HG03439 (cell line): Measurements from ENCODE around the gene TTLL10.
A peak's percentile ranks its signal among the peaks of the same experiment; 100 is the strongest.
"Not testable (repeated sequence)": the region's sequence is repeated elsewhere in the genome, so short reads cannot be mapped to it uniquely, and the experiment has no call there.

Experiments used
- ATAC-seq: cut with Tn5 transposase; IDR thresholded peaks from one replicate; pipeline ENCODE4 v1.9.1; 2021; ENCODE audit warnings: mild to moderate bottlenecking, moderate library complexity; ENCODE audit not compliant: unreplicated experiment

Gene TTLL10

DNA sequence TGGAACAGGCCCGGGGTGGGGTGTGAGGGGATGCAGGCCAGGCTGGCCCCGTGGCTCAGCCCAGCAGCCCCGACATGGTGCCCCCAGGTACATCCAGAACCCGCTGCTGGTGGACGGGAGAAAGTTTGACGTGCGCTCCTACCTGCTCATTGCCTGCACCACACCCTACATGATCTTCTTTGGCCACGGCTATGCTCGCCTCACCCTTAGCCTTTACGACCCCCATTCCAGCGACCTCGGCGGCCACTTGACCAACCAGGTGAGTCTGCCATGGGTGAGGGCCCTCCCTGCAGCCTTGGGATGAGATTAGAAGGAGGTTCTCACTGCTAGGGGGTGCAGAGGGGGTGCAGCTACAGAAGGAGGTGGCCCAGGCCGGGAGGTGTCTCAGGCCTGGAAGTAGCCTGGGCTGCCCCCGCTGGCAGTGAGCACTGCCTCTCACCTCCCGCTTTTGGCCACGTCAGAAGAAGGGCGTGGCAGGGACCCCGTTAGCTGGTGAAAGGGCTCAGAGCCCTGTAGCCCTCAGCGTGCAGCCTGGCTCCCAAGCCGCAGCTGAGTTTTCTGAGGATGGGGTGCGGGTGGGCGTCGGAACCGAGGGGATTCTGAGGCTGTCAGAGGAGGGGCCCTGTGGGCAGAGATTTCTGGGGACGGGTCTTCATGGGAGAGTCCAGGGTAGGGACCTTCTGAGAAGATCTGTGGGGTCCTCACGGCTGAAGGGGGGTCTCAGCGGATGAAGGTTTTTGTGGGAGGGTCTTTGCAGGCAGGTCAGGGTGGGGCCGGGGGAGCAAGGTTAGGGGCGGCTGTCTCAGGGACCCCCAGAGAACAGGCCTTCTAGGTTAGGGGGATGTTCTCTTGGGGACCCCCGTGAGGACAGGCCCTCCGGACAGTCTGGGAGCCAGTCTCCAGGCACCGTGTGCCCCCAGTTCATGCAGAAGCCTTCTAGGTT lies 10.4 kb downstream of the TTLL10 start:
- no peak for ATAC-seq

DNA sequence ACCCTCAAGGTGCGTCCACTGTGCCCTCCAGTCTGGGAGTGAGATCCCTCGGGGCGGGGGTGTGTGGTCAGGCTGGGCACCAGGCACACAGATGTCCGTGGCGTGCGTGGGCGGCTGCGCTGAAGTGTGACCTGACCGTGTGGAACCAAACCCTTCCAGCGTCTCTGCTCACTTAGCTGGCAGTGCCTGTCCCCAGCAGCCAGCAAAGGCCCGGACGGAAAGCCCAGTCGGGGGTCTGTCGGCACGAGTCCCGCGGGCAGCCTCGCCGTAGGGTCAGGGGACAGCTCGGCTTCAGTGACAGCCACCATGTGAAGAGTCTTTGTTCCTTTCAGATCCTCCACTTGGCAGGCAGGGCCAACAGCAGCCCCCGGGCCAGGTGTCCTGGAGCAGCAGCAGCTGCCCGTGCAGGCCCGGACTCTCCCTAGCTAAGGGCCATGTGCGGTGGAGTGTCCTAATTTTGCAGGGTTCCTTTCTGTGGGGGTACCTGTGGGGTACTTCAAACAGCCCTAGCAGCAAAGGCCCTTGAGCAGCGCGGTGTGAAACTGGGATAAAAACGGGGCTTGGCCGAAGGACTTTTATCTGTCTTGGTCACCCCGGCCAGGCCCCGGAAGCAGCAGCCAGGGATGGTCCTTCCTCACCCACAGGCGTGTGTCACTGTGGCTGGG lies 11.6 kb downstream of the TTLL10 start:
- no peak for ATAC-seq

DNA sequence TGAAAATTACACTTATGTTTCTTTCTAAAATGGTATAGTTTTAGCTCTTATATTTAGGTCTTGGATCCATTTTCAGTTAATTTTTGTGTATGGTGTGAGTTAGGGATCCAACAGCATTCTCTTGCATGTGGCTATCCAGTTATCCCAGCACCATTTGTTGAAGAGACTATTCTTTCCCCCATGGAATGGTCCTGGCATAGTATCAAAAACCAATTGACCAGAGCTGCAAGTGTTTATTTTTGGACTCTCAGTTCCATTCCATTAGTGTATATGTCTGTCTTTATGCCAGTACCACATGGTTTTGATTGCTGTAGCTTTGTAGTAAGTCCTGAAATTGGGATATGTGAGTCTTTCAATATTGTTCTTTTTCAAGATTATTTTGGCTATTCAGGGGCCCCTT lies 14.3 kb downstream of the TTLL10 start:
- no peak for ATAC-seq

DNA sequence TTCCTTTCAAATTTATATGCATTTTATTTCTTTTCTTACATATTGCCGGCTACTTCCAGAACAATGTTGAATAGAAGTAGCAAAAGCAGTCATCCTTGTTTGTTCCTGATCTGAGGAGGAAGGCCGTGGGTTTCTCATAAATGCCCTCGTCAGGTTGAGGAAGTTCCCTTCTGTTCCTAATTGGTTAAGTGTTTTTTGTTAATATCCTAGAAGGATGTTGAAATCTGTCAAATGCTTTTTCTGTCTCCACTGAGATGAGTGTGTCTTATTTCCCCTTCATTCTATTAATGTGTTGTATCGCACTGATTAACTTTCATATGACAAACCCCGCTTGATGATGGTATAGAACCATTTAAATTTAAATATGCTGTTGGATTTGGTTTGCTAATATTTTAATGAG lies 15.4 kb downstream of the TTLL10 start:
- ATAC-seq = no peak

DNA sequence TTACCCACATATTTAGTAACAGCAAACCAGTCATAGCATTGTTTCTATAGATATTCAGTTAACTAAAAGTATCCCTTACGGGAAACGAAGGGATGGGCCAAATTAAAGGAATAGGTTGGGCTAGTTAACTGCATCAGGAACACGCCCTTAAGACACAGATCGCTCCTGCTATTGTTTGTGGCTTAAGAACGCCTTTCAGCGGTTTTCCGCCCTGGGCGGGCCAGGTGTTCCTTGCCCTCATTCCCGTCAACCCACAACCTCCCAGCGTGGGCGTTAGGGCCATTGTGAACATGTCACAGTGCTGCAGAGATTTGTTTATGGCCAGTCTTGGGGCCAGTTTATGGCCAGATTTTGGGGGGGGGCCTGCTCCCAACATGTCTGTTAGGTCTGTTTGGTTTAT lies 18.1 kb downstream of the TTLL10 start:
- ATAC-seq = no peak

DNA sequence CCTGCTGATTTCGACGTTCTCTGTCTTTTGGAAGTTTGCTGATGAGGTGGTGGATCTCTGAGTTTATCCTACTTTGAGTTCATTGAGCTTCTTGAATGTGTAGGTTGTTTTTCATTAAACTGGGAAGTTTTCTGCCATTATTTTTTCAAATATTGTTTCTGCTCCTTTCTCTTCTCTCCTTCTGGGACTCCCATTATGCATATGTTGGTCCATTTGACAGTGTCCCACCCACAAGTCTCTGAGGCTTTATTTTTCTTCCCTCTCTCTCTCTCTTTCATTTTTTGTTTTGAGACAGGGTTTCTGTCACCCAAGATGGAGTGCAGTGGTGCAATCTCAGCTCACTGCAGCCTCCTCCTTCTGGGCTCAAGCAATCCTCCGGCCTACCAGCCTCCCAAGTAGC lies 21.0 kb downstream of the TTLL10 start:
- no peak for ATAC-seq

DNA sequence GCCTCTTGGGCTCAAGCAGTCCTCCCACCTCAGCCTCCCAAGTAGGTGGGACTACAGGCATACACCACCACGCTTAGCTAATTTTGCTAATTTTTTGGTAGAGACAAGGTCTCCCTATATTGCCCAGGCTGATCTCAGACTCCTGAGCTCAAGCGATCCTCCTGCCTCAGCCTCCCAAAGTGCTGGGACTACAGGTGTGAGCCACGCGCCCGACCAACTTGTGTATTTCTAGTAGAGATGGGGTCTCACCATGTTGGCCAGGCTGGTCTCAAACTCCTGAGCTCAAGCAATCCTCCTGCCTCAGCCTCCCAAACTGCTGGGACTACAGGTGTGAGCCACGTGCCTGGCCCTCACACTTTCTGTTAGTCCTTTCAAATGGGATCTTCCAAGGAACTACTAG lies 22.0 kb downstream of the TTLL10 start:
- ATAC-seq = not testable (repeated sequence)

DNA sequence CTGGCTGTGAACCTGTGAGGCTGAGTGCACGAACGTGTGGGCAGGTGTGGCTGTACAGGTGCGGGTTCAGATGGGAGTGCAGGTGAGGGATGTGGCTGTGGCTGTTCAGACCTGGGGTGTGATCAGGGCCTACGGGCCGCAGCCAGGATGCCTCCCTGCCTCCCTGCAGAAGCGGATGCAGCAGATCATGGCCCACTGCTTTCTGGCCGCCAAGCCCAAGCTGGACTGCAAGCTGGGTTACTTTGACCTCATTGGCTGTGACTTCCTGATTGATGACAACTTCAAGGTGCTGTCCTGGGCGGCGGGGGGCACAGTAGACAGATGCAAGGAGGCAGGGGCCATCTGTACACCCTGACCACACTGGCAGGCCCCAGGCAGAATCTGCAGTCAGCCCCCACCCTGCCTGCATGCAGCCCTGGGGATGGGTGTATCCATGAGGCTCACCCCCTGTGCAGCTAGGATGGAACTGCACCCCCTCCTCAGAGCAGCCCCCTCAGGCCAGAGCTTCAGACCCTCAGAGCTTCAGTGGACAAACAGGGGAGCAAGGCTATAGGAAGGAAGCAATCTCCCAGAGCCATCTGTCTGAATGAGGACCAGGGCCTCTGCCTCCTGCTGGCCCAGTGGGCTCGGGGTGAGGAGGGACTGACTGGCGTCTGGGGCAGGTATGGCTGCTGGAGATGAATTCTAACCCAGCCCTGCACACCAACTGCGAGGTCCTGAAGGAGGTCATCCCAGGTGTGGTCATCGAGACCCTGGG lies 22.9 kb downstream of the TTLL10 start:
- ATAC-seq = no peak

DNA sequence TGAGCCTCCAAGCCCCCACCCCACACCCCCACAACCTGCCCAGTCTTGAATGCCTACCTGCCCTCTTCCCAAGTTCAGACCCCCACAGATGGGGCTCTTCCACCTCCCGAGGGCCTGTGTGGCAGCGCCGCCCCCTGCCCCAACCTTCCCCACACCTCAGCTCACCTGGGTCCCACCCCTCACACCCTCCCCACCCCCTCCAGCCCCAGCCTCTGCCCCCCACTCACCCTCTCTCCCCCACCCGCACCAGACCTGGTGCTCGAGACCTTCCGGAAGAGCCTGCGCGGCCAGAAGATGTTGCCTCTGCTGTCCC lies 23.5 kb downstream of the TTLL10 start:
- ATAC-seq = no peak

DNA sequence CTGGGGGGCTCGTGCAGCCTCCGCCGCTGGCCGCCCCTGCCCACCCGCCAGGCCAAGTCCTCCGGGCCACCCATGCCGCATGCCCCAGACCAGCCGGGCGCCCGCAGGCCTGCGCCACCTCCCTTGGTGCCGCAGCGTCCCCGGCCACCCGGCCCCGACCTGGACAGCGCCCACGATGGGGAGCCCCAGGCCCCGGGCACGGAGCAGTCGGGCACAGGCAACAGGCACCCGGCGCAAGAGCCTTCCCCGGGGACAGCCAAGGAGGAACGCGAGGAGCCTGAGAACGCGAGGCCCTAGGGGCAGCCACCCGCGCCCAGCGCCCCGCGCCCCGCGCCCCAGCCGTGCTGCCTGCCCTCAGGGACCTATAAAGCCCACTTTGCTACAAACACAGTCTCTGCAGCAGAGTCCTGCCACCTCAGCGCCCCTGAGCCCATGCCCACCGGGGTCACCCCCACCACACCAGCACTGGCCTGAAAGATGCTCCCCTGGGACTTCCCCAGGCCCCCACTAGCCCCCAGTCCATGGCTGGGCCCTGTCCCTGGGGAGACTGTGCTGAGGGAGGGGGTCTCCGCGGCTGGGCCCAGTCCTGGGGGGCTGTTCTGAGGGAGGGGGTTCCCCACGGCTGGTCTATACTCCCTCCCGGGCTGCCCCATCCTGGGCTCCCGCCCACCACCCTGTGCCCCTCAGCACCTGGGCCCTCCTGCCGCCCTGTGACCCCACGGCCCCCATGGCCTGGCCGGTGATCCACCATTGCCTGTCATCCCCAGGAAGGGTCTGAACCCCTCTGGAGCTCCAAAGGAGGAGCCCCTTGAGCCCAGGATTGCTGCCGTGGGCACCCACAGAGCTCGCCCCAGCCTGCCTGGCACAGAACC lies 24.1 kb downstream of the TTLL10 start:
- ATAC-seq = no peak

DNA sequence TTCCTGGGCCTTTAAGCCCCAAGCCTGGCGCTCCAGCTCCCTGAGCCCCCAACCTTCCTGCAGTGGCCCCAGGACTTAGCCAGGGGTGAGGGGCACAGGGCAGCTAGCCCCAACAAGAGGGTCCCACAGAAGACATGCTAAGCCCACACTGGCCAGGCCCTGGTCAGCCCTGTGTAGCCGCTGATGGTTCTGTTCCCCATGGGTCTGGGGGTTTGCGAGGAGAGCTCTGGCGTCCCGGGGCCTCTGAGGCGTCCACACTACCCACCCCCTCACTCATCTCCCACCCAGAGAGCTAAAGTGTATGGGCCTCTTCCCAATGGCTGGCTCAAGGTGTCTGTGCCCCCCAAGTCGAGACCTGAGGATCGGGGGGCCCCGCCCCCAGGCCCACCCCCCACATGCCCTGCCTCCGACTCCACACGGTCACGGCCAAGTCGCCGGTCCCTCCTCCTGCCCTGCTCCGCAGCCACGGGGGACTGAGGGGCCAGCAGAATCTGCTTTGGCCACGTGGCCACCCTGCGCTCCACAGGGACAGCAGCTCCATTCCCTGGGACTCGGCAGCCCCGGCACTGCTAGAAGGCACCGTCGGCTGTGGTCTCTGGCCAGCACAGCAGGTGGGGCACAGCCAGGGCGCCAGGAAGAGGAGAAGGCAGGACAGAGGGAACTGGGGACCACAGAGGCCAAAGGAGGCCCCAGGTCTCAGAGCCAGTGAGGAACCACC lies 24.9 kb downstream of the TTLL10 start:
- no peak for ATAC-seq

DNA sequence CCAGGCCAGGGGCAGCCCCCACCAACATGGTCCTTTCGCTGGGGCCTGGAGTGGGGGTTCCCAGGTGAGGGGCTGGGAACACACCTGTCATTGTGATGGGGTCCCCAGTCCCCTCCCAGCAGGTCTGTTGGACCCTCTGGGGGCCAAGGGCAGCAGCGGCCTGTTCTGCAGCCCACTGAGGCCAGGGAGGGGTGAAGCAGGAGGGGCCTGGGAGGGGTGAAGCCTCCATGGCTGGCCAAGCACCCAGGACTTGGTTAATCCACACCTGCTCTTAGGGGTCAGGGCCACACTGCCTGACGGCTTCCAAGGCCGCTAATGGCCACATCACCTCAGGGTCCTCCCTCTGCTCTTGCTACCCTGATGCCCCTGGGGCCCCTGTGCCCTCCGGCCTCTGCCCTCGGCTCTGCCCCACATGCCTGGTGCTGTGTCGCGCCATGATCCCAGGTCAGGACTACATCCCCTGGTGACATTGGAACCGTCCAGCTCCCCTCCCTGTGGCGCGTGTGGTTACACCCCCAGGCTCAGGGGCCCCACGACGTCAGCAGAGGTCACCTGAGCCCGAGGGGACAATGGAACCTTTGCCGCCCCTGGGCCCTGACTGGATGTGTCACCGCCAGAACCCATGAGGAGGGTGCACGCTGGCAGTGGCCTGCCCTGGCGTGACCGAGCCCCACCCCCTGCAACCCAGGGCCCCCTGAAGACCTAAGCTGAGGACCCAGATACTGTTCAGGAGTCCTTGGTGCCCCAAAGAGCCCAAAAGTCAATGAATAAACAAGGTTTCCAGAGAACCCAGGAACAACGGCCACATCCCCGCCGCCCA lies 25.7 kb downstream of the TTLL10 start:
- ATAC-seq = no peak

DNA sequence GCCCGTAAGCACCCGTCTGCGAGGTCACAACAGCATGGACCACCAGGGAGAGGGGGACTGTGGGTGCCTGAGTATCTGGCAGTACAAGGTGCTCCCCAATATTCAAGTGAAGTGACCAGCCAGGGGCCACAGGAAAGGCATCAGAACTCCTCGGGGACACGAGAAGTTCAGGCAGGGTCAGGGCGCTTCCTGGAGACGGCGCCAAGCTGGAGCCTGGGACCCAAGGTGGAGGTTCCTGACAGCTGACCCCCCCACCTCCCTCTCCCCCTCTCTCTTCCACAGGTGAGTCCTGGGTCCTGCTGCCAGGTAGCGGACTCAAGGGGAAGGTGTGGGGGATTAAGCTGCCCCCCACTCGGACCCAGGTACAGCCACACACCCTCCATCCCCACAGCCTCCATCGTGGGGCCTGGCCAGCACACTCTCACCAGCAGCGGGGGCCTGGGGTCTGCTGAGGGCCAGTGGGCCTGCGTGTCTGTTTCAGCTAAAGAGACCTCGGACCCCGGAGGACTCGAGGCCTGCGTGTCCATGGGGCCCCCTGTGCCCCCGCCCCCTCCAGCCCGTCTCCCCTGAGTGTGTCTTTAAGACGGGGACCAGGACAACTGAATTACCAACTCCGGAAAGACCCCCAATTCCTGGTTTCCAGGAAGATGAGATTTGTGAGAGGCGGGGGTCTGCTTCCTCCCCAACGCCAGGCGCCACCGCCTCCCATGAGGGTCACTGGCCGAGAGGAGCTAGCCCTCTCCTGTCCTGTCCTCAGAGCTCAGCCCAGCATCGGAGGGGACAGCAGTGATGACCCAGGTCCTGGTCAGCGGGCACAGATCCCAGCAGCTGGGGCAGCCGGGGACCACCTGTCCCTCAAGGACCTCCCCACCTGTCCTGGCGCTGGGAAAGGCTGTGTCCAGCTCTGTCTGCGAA lies 26.5 kb downstream of the TTLL10 start:
- ATAC-seq = no peak

DNA sequence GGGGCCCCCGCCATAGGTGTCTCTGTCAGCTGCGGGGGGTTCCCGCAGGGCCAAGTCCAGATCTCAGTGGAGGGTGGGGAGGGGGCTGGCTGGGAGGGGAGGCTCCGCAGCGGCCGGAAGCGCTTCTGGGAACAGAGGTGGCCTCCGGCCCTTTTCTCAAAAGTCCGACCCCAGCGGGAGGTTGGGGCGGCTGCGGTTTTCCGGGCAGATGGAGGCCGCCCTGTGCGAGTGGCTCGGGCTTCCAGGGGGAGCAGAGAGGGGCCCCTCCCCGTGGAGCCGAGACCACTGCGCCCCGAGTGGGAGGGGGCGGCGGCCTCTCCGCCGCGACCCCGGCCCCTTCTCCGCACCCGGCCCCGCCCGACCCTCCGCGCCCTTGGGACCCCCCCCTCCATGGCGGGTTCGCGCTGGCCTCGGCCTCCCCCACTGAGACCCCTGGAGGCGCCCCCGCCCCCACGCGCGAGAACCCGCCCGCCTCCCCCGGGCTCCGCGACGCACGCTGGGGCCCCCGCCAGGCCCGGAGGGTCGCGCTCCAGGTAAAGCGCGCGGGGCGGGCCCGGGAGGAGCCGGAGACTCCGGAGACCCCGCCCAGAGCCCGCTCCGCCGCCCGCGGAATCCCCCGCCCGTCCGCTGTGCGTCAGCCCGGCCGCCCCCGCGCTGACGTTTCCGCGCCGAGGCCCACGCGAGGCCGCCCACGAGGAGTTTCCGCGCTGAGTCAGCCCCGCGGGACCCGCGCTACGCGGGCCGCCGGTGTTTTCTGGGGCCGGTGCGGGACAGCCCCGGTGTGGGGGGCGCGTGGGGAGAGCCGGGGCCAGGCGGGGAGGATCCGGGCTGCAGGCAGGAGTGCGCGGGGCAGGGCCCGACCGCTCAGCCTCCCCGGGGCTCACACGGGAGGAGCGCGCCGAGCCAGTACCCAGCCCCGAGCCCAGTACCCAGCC lies 27.5 kb downstream of the TTLL10 start:
- ATAC-seq = peak; percentile 45

DNA sequence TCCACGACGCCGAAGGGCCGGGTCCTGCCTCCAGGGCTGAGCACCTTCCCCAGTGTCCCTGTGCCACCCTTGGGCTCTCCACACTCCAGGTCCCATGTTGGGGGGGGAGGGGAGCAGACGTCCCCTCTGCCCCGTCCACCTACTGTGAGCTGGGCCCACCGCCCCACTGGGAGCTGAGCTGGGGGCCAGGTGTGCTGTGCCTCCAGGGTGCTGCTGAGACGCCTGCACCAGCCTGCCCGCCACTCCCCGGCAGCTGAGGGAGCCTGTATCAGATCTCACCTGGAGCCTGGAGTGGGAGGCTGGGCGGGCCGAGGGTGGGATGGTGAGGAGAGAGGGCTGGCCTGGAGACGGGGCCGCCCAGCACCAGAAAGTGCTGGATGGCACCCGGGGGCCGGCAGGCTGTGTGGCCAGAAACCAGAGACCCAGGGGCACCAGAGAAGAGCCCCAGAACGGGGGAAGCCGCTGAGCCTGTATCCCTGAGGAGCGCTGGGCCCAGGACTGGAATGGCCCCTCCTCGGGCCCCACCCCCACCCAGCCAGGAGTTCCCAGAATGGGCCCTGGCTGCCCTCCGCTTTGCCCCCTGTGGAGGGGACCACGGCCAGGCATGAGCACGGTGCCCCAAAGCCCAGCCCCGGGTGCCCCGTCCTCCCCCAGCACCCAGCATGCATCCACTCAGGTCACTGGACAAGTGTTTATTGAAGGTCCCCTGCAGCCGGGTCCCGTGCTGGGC lies 29.3 kb downstream of the TTLL10 start:
- ATAC-seq = no peak
